Keratinocyte (primary cell): ENCODE results near the gene CC2D1A. TPM values are rescaled to one million over a fixed set of nuclear protein-coding genes. Genes with fewer than 3 reads are reported as not detected.

ENCODE experiments used
- DNase-seq: peaks from one replicate; pipeline ENCODE4 v3.0.0-alpha.2; 2011; ENCODE audit warnings: low read depth, missing footprints, low spot score
- FAIRE-seq: peaks from 2 replicates; lab custom pipeline; 2011; peaks lifted over from hg19 to GRCh38; lab: Jason Lieb, UNC
- H2AFZ ChIP-seq: 2 replicates; pipeline ENCODE4 v1.6.0; 2012; ENCODE audit warnings: low read length, control low read depth, inconsistent platforms; ENCODE audit not compliant: control insufficient read depth
- H3K27ac ChIP-seq: 2 replicates; pipeline ENCODE4 v1.5.1; 2011; ENCODE audit warnings: low read length; ENCODE audit not compliant: control insufficient read depth, insufficient read depth
- H3K27me3 ChIP-seq: 3 replicates; pipeline ENCODE4 v1.6.0; 2011; ENCODE audit warnings: low read length; ENCODE audit not compliant: control insufficient read depth, insufficient read depth; ENCODE audit errors: extremely low read depth
- H3K36me3 ChIP-seq, 2 experiments: 2 replicates in 1 of 2; 3 replicates in 1 of 2; pipeline ENCODE4 v1.5.1; 2011; ENCODE audit warnings: low read length in 2 of 2, mild to moderate bottlenecking in 1 of 2; ENCODE audit not compliant: control insufficient read depth in 2 of 2, insufficient read depth in 2 of 2; ENCODE audit errors: extremely low read depth in 1 of 2
- H3K4me1 ChIP-seq: 3 replicates; pipeline ENCODE4 v1.5.1; 2011; ENCODE audit warnings: low read length; ENCODE audit not compliant: control insufficient read depth, insufficient read depth; ENCODE audit errors: extremely low read depth
- H3K4me2 ChIP-seq: 3 replicates; pipeline ENCODE4 v1.6.0; 2011; ENCODE audit warnings: low read depth, low read length; ENCODE audit not compliant: control insufficient read depth, insufficient read depth; ENCODE audit errors: extremely low read depth
- H3K4me3 ChIP-seq, 3 experiments: fragments of 200-600 bp in 1 of 3; sonication (generic) in 1 of 3; 2 replicates in 2 of 3; 3 replicates in 1 of 3; pipeline ENCODE4 v1.5.1; 2011 to 2016; ENCODE audit warnings: low read length in 3 of 3, mild to moderate bottlenecking in 3 of 3, control low read depth in 2 of 3, inconsistent platforms in 1 of 3, low read depth in 1 of 3, mixed read lengths in 1 of 3, mixed run types in 1 of 3, moderate library complexity in 1 of 3; ENCODE audit not compliant: control insufficient read depth in 2 of 3, insufficient read depth in 2 of 3; ENCODE audit errors: extremely low read depth in 1 of 3
- H3K79me2 ChIP-seq: 2 replicates; pipeline ENCODE4 v1.6.0; 2012; ENCODE audit warnings: low read length; ENCODE audit not compliant: control insufficient read depth, insufficient read depth
- H3K9ac ChIP-seq: 3 replicates; pipeline ENCODE4 v1.6.0; 2011; ENCODE audit warnings: low read length; ENCODE audit not compliant: control insufficient read depth, insufficient read depth; ENCODE audit errors: extremely low read depth
- H3K9me1 ChIP-seq: 3 replicates; pipeline ENCODE4 v1.6.0; 2011; ENCODE audit warnings: low read length; ENCODE audit not compliant: control insufficient read depth, insufficient read depth; ENCODE audit errors: extremely low read depth
- H3K9me3 ChIP-seq: 2 replicates; pipeline ENCODE4 v1.5.1; 2012; ENCODE audit warnings: low read depth, low read length; ENCODE audit not compliant: control insufficient read depth
- H4K20me1 ChIP-seq: 3 replicates; pipeline ENCODE4 v1.6.0; 2011; ENCODE audit warnings: low read length; ENCODE audit not compliant: control insufficient read depth, insufficient read depth; ENCODE audit errors: extremely low read depth
- EZH2 ChIP-seq: IDR thresholded peaks from one replicate; pipeline ENCODE4 v1.6.1; 2012; ENCODE audit warnings: inconsistent platforms, mild to moderate bottlenecking, low read length, moderate library complexity
- dilution Hi-C: fragments of 300-500 bp; cut with MboI; formaldehyde crosslinking; loops from one replicate; pipeline ENCODE4 v1.7.0; 2020; ENCODE audit warnings: low sequenced_read_pairs; ENCODE audit not compliant: extremely low pct_ligation_motif_present
- polyA plus RNA-seq, 5 experiments: library from polyadenylated mRNA; depleted of rRNA in 3 of 5; stranded (reverse) in 3 of 5; stranded (forward) in 1 of 5; unstranded in 1 of 5; fragments of >200 nt; gene quantifications; 1 replicate in 1 of 5; 2 replicates in 3 of 5; 3 replicates in 1 of 5; pipeline versions ENCODE4 v1.2.1 to v1.2.3, GENCODE V29; 2011 to 2012; ENCODE audit warnings: missing spikeins in 2 of 5, low read depth in 1 of 5, low replicate concordance in 1 of 5
- TF ChIP-seq, protein P1 (sequence below), 3 experiments: IDR thresholded peaks in 1 of 3; conservative IDR thresholded peaks in 1 of 3; optimal IDR thresholded peaks in 1 of 3; 2 replicates in 2 of 3; 3 replicates in 1 of 3; pipeline versions ENCODE3 to v1.5.1; 2011; ENCODE audit warnings: low read length in 3 of 3, mild to moderate bottlenecking in 3 of 3, moderate library complexity in 2 of 3, control low read depth in 1 of 3, inconsistent platforms in 1 of 3; ENCODE audit not compliant: insufficient read depth in 2 of 3; ENCODE audit errors: extremely low read depth in 1 of 3

The CC2D1A gene
- polyA plus RNA-seq, 1 donor (not counting 4 experiments of a cell fraction or from before 2014, with no cell fraction given), result 11.2 TPM

- H3K4me1 ChIP-seq, result peaks cover 19% of the 10 kb centered on the region
- TF ChIP-seq EZH2, result no peak
- TF ChIP-seq, protein P1, sequence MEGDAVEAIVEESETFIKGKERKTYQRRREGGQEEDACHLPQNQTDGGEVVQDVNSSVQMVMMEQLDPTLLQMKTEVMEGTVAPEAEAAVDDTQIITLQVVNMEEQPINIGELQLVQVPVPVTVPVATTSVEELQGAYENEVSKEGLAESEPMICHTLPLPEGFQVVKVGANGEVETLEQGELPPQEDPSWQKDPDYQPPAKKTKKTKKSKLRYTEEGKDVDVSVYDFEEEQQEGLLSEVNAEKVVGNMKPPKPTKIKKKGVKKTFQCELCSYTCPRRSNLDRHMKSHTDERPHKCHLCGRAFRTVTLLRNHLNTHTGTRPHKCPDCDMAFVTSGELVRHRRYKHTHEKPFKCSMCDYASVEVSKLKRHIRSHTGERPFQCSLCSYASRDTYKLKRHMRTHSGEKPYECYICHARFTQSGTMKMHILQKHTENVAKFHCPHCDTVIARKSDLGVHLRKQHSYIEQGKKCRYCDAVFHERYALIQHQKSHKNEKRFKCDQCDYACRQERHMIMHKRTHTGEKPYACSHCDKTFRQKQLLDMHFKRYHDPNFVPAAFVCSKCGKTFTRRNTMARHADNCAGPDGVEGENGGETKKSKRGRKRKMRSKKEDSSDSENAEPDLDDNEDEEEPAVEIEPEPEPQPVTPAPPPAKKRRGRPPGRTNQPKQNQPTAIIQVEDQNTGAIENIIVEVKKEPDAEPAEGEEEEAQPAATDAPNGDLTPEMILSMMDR (optimal IDR thresholded peaks at IDR 0.05 in 1 of 3, IDR thresholded peaks at IDR 0.05 in 1 of 3, conservative IDR thresholded peaks at IDR 0.05 in 1 of 3; ENCODE audit: extremely low read depth in 1 of 3, insufficient read depth in 2 of 3, low read length in 3 of 3), result peak in 2 of 3 experiments; percentile 1 to 44
- no peak overlapping the region for H3K4me3 ChIP-seq
- dilution Hi-C loops, result no loop called here
- H2AFZ ChIP-seq, result peak overlapping the region; percentile 17
- peaks cover 8% of the 10 kb centered on the region for H3K27me3 ChIP-seq
- no peaks in the 10 kb centered on the region for H3K9me3 ChIP-seq
- no peaks in the 10 kb centered on the region for H3K9me1 ChIP-seq
- H3K27ac ChIP-seq, result no peak overlapping the region
- no peaks in the 10 kb centered on the region for H4K20me1 ChIP-seq
- H3K36me3 ChIP-seq, result no peaks in the 10 kb centered on the region
- DNase-seq, result no peak
- no peaks in the 10 kb centered on the region for H3K79me2 ChIP-seq
- no peak overlapping the region for H3K9ac ChIP-seq
- FAIRE-seq, result peak; percentile 56
- H3K4me2 ChIP-seq, result peak overlapping the region; percentile 36
Observed at GRCh38 chr19:13888281-13888680, 17.7 kb upstream of the CC2D1A start.

GRCh38 chr19:13890136-13890535 lies 15.9 kb upstream of the CC2D1A start:
- Histone ChIP-seq H3K9ac (no peak overlapping the region), H4K20me1 (no peaks in the 10 kb centered on the region), H2AFZ (no peak overlapping the region), H3K36me3 (no peaks in the 10 kb centered on the region), H3K9me3 (no peaks in the 10 kb centered on the region), H3K79me2 (no peaks in the 10 kb centered on the region), H3K27me3 (peaks cover 4% of the 10 kb centered on the region), H3K4me3 (no peak overlapping the region), H3K4me2 (no peak overlapping the region), H3K9me1 (no peaks in the 10 kb centered on the region), H3K4me1 (peaks cover 17% of the 10 kb centered on the region), H3K27ac (no peak overlapping the region)
- dilution Hi-C loops, result no loop called here
- no peak for DNase-seq
- no peak for TF ChIP-seq EZH2
- TF ChIP-seq, protein P1 (optimal IDR thresholded peaks at IDR 0.05 in 1 of 3, IDR thresholded peaks at IDR 0.05 in 1 of 3, conservative IDR thresholded peaks at IDR 0.05 in 1 of 3; ENCODE audit: extremely low read depth in 1 of 3, insufficient read depth in 2 of 3, low read length in 3 of 3), result no peak
- FAIRE-seq, result no peak
